ENCODE measurements around the gene STAT4.

The STAT4 gene

DNA sequence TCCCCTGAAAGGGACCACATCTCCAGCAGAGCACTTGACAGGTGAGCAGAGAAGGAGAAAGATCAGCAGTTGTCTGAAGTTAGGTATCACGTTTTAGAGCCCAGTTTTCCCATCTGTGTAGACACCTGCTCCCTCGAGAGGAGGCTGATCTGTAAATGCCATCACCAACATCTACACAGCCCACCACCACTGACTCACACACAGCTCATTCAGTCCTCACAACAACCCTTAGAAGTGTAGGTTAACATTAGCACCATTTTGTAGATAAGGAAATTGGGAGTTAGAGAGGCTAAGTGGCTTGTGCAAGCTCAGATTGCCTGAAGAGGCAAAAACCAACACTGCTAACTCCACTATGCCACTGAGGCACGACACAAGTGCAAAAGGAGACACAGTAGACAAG, 99.6 kb downstream of the STAT4 start:
- no peak for DNase-seq
- intact Hi-C loops (cut with DNase I) = no loop called here

DNA sequence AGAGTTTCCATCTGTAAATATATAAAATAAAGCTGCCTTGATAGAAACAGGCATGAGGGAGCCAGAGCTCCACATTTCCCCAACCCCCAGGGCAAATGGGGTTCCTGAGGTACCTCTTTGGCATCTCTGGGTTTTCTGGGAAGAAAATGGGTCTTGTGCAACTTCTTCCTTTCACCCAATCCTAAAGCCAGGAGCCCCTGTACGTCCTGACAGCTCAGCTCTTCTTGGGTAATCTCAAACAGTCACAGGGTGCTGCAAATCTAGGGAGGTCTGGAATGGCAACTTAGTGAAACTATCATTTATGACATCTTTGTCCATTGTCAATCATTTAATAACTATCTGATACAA, 100.2 kb downstream of the STAT4 start:
- DNase-seq = no peak
- intact Hi-C loops (cut with DNase I) = no loop called here

GRCh38 chr2:191049728-191050639, 100.8 kb downstream of the STAT4 start:
- DNase-seq = no peak
- intact Hi-C loops (cut with DNase I) = no loop called here

GRCh38 chr2:191048073-191048472, 102.7 kb downstream of the STAT4 start:
- intact Hi-C loops (cut with DNase I) = no loop called here

DNA sequence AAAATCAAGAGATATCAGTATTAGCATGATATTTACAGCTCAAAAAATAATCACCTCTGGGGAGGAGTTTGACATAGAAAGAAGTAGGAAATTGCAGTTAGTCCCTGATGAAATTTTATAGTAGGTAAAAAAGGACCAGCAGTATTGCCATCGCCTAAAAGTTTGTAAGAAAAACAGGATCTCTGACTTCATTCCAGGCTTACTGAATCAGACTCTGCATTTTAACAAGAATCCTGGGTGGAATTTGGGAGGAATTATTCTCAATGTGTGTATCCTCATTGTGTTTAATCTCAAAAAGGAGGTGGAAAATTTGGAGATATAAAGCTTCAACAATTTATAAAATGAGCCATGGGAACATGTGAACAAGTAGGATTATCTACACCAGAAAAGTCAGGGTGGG, 105.7 kb downstream of the STAT4 start:
- DNase-seq = no peak
- intact Hi-C loops (cut with DNase I) = no loop called here

More at GRCh38 chr2:191048073-191048472, 102.7 kb downstream of the STAT4 start:
- DNase-seq = no peak

DNA sequence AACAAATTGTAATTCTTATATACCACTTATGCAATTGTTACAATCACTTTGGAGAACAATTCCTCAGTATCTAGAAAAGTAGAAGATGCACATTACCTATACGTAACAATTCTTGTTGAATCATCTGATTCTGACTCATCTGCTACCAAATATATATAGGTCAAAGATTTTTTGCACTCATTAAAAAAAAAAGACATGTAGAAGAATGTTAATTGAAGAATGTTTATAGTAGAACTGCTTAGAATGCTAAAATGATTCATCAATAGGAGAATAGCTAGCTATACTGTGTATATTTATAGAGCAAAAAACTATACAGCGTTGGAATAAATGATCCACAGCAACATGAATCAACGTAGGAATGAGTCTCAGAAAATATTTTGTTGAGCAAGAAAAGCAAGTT, 107.4 kb downstream of the STAT4 start:
- intact Hi-C loops (cut with DNase I) = no loop called here
- no peak for DNase-seq

- no peak for DNase-seq
- intact Hi-C loops (cut with DNase I) = no loop called here
Observed at GRCh38 chr2:191041418-191042161, 109.2 kb downstream of the STAT4 start.

DNA sequence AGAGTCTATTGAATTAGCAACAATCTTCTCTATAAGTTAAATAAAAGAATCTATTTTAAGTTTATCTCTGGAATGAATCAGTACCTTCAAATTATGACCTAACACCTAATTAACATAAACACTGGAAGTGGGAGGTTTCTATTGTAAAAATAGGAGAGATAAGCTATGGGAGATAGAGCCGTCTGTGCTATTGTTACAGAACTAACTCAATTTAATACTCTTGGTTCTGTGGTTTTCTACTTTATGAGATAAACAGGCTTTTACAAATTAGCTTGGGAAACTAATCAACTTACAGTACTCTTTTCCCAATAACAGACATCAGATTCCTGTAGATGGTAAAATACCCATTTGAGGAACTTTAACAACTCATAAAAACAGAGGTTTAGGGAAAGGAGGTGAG, 111.2 kb downstream of the STAT4 start:
- intact Hi-C loops (cut with DNase I) = no loop called here
- no peak for DNase-seq

DNA sequence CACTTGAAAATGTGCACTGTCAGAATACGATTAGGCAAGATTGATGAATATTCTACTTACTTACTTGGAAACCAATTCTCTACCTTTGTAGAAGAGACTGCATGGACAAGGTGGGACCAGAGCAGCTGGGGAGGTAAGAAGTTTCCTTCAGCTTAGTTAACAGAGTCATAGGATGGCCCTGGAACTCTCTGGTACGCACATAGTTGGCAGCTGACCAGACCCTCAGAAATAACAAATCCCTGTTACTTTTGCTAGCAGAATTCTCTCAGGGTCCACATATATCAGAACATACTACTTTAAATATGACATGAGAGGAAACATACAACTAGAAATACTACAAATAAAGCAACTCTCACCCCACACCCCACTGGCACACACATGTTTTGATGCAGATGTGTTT, 112.1 kb downstream of the STAT4 start:
- DNase-seq = no peak
- intact Hi-C loops (cut with DNase I) = no loop called here

DNA sequence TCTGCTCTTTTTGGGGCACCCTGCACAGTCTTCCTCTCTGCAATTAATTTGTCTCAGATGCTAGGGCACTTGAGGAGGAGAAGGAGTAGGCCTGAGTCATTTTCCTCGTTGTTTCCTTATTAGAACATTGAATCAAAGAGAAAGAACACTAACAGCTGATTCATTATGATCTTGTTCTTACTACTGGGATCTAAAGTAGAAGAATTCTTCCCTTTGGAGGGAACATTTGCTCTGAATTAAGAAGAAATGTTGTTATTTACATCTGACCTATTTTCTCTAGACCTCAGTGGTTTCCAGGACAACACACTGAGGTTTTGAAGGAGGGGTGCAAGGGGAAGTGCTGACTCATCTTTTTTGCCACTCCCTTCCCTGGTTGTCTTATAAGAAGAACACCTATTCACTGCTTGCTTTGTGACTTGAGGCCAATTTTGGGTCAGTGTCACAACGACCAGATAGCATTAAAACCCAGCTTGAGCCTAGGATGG, 112.5 kb downstream of the STAT4 start:
- intact Hi-C loops (cut with DNase I) = no loop called here
- DNase-seq = no peak

- intact Hi-C loops (cut with DNase I) = no loop called here
- DNase-seq = no peak
Observed at GRCh38 chr2:191037351-191037750, 113.4 kb downstream of the STAT4 start.

DNA sequence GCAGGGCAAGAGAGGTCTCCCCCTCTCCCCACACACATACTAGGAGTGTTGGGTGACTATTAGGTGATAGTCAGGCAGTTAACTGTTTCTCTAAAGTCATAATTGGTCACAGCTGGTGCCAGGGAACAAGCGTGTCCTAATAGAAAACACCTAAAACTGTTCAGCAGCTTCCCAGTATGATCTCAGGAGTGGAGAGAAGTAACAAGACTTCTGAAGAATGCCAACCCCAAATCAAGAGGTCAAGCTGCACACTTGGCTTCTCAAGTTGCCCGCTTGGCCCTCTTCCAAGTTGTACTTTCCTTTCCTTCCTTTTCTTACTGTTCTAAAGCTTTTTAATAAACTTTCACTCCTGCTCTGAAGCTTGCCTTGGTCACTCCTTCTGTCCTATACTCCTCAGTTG, 114.4 kb downstream of the STAT4 start:
- intact Hi-C loops (cut with DNase I) = no loop called here
- DNase-seq = no peak

DNA sequence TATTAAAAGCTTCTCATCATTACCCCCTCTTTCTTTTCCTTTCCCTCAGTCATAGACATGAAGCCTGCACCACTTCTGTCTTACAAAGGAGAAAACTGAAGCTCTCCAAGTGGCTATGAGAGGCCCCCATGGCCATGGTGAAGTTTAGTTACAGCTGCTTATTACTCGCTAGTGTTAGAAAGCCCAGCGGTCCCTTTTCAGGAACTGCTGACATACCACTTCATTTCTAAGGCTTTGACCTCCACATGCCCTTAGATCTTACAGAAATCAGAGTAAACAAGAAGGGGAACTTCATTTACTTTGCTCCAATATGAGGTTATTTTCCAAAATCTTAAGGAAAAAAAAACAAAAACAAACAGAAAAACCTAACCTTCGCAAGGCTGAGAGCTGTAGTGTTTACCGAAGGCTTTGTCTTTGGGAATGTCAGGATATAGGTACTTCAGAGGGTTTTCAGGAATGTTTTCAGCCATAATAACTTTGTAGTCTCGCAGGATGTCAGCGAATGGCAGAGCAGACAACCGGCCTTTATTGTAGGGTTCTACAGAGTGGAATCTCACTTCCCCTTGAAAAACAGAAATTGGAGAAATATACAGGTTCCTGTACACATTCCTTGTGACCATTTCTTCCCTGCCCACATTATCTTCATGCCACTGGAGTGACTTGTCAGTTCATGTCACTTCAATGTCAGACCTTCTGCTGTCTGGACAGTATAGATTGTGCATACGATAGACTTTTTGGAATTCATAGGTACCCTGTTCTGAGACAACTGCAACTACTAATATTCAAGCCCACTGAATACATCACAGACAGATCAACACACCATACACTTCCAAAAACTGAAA, 118.0 kb downstream of the STAT4 start:
- intact Hi-C loops (cut with DNase I) = loop anchor here (5.0 kb wide), 1 partner anchor 251 kb away; no protein-coding TSS in a partner anchor

DNA sequence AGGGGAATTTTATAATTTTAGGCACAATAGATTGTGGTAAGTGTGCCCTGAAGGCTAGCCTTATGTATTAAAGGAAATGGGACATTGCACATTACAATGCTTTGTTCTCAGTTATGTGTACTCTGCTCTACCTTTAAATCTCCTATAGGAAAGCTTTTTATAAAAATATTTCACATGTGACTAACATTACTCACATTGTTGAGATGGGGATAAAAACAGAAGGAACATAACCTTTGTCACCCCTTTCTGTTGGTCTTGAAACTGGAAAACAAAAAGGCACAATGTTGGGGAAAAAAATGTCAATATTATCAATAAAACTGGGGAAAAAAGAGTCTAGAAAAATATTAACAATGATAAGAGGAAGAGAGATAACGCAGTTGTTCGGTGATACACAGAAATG, 119.5 kb downstream of the STAT4 start:
- no peak for DNase-seq
- intact Hi-C loops (cut with DNase I) = loop anchor here (5.0 kb wide), 1 partner anchor 249 kb away; no protein-coding TSS in a partner anchor

More for the DNA sequence above, 118.0 kb downstream of the STAT4 start:
- DNase-seq = no peak

DNA sequence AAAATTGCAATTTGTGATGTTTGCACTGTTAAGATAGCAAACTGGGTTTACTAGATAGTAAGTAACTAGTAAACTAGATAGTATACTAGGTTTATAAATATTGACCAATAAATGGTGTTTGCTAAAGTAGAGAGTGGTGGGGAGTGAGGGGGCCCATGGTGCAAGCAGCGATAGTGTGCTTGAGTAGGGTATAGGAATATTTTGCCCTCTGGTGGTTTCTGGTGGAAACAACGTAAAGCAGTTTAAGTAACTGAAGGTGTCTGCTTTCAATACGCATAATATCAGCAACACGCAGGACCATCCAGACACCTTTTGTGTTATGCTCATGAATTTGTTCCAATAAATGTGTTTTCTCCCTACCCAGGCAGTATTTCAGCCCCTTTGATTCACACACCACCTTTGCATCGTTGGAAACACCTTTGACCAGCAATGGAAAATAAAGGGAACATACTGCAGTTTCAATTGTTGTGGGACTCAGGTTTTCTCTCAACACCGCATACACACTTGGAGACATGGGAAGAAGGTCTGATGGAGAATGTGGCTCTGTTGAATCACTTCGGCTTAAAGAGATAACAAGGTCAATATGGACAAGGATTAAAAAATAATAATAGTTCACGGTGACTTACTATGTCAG, 120.2 kb downstream of the STAT4 start:
- no peak for DNase-seq
- intact Hi-C loops (cut with DNase I) = loop anchor here (5.0 kb wide), 1 partner anchor 248 kb away; no protein-coding TSS in a partner anchor

- intact Hi-C loops (cut with DNase I) = no loop called here
- DNase-seq = no peak
Observed at GRCh38 chr2:191029280-191029950, 121.4 kb downstream of the STAT4 start.

DNA sequence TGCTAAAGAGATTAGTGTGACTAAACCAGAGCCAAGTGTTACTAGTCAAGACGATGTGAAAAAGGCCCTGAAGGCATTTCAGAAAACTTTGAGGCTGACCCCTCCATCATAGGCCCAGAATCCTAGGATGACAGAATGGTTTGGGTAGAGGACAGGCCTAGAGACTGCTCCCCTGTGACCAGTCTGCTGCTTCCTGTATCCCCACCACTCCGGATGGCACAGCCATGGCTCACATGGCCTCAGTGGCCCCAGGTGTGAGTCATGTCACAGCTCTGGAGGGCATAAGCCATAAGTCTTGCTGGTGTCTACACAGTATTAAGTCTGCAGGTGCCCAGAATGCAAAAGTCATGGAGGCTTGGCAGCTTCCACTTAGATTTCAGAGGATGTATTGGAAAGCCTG, 124.4 kb downstream of the STAT4 start:
- DNase-seq = peak in 1 of 10 donors; percentile 59
- intact Hi-C loops (cut with DNase I) = no loop called here

DNA sequence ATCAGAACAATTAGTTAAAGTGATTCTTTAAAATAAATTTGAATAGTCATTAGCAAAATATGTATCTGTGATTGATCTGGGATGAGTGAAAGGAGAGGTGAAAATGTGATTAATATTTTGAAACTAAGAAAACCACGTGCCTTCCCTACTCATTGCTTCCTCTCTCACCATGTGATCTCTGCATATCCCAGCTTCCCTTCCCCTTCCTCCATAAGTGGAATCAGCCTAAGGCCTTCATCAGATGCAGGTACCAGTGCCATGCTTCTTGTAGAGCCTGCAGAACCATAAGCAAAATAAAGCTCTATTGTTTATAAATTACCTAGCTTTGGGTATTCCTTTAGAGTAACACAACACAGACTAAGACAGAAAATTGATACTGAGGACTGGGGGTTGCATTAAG, 125.7 kb downstream of the STAT4 start:
- no peak for DNase-seq

DNA sequence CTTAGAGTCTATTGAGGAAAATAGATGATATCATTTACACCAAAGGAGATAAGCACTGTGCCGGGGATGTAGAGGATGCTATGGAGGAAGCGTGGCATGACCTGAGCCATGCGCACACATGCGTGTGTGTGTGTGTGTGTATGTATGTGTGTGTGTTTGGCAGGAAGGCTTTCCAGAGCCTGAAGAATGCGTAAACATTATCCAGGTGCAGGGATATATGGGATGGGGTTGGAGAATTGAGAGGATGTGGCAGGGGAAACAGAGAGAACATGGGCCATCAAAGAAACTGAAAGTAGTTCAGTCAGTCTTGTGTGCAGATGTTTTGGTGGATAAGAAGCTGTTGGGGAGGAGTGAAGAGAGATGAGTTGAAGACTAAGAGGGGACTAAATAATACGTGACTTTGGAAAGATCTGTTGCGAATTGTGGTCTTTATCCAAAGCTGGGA, 127.5 kb downstream of the STAT4 start:
- intact Hi-C loops (cut with DNase I) = no loop called here
- no peak for DNase-seq

More for the DNA sequence above, 125.7 kb downstream of the STAT4 start:
- intact Hi-C loops (cut with DNase I) = no loop called here
